Lower lobe of right lung (tissue), 2 donors: ENCODE measurements around the gene THOC1. TPM values are rescaled to one million over a fixed set of nuclear protein-coding genes. Genes with fewer than 3 reads are reported as not detected.

Experiments
- ATAC-seq, 2 donors: fragments of 200-7000 bp; cut with Tn5 transposase; one replicate each; pipeline ENCODE4 v1.9.1; 2020 to 2022; ENCODE audit warnings: mild to moderate bottlenecking in 2 of 2, moderate library complexity in 2 of 2
- DNase-seq: peaks from one replicate; pipeline ENCODE4 v3.0.0-alpha.2; 2020
- H3K27ac ChIP-seq: fragments of 200-600 bp; one replicate; pipeline ENCODE4 v1.8.0; 2022
- H3K27me3 ChIP-seq: fragments of 200-600 bp; one replicate; pipeline ENCODE4 v1.8.0; 2022; ENCODE audit warnings: low read depth
- H3K36me3 ChIP-seq: fragments of 200-600 bp; one replicate; pipeline ENCODE4 v1.8.0; 2022; ENCODE audit warnings: mild to moderate bottlenecking
- H3K4me1 ChIP-seq: fragments of 200-600 bp; one replicate; pipeline ENCODE4 v1.8.0; 2022
- H3K4me3 ChIP-seq: fragments of 200-600 bp; one replicate; pipeline ENCODE4 v1.8.0; 2022; ENCODE audit warnings: mild to moderate bottlenecking
- H3K9me3 ChIP-seq: fragments of 200-600 bp; one replicate; pipeline ENCODE4 v1.8.0; 2022
- intact Hi-C: fragments of 100-400 bp; cut with DNase I; formaldehyde crosslinking; loops from one replicate; pipeline ENCODE4 v1.11.0; 2022
- total RNA-seq: library from RNA; stranded (reverse); fragmentation: NEBNext Ultra II Directional; extraction: Animal tissue kit (Norgen Biotek cat#: 25700); gene quantifications from one replicate; pipeline ENCODE4 v1.2.1, GENCODE V29; 2021
- TF ChIP-seq, protein P1 (sequence below): fragments of 200-600 bp; IDR thresholded peaks from one replicate; pipeline ENCODE4 v1.8.0; 2022; ENCODE audit warnings: antibody characterized with exemption, mild to moderate bottlenecking
- donor health status: DM: no; HTN: yes; CAD: no; lungs with severe emphysema.

The THOC1 gene
- total RNA-seq, 1 donor from 2014 or later, result 31.1 TPM

DNA sequence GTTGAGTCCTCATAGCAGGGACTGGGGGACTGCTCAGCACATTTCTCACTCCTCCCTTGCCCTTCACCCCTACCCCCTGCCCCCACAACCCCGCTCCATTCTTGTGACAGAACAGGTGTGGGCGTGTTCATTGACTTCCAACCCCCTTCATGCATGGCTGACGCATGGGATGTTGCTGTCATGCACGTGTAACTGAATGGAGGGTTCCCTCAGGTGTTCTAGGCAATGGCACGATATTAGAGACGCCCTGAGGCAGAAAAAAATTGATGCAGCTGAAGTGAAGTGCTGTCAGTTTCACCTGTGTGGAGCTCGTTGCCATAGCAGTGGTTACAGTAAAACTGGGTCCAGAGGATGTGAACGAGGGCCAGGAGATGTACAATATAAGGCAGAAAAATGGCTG lies 6.5 kb upstream of the THOC1 start:
- TF ChIP-seq, protein P1, sequence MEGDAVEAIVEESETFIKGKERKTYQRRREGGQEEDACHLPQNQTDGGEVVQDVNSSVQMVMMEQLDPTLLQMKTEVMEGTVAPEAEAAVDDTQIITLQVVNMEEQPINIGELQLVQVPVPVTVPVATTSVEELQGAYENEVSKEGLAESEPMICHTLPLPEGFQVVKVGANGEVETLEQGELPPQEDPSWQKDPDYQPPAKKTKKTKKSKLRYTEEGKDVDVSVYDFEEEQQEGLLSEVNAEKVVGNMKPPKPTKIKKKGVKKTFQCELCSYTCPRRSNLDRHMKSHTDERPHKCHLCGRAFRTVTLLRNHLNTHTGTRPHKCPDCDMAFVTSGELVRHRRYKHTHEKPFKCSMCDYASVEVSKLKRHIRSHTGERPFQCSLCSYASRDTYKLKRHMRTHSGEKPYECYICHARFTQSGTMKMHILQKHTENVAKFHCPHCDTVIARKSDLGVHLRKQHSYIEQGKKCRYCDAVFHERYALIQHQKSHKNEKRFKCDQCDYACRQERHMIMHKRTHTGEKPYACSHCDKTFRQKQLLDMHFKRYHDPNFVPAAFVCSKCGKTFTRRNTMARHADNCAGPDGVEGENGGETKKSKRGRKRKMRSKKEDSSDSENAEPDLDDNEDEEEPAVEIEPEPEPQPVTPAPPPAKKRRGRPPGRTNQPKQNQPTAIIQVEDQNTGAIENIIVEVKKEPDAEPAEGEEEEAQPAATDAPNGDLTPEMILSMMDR, result no peak
- peaks cover 5% of the 10 kb centered on the region for H3K4me1 ChIP-seq
- H3K36me3 ChIP-seq, result no peaks in the 10 kb centered on the region
- DNase-seq, result no peak
- no peak overlapping the region for H3K4me3 ChIP-seq
- H3K27ac ChIP-seq, result no peak overlapping the region
- H3K27me3 ChIP-seq, result no peaks in the 10 kb centered on the region
- peaks cover 11% of the 10 kb centered on the region for H3K9me3 ChIP-seq
- intact Hi-C loops, result no loop called here
- no peak for ATAC-seq

DNA sequence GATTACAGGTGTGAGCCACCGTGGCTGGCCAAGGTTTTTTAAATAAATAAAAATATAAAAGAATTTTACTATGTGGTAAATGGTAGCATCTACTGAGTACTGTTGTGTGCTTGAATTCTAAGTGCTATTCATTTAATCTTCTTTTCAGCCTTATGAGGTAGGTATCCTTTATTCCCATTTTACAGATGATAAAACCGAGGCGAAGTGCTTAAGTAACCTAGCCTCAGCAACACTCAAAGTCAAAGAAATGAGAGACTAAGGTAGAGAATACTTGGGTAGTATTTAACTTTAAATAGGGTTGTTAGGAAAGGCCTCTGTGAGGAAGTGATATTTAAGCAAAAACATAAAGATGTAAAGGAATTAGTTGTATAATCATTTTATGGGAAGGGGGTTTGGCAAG lies 5.7 kb upstream of the THOC1 start:
- intact Hi-C loops, result no loop called here
- DNase-seq (no peak), ATAC-seq (no peak)
- TF ChIP-seq, protein P1, result no peak
- peaks cover 6% of the 10 kb centered on the region for H3K9me3 ChIP-seq
- H3K27ac ChIP-seq, result no peak overlapping the region
- peaks cover 13% of the 10 kb centered on the region for H3K4me1 ChIP-seq
- H3K27me3 ChIP-seq, result no peaks in the 10 kb centered on the region
- H3K36me3 ChIP-seq, result no peaks in the 10 kb centered on the region
- H3K4me3 ChIP-seq, result no peak overlapping the region

DNA sequence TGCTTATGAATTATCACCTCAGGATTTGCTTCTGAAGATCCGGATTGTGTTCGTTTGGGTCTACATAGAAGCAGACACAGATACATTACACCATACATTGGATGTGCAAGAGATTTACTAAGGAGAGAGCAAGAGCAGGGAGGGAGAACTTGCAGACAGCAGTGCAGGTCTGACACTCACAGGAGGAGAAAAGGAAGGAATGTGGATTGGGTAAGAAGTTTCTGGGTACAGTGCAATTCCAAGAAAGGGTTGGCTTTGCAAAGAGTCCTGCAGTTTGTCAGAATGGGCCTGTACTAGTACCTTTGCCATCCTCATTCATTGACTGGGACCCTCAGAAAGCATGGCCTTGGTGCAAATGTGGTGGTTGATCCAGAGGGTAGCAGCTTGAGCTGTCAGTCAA lies 4.8 kb upstream of the THOC1 start:
- Histone ChIP-seq H3K4me1 (peaks cover 13% of the 10 kb centered on the region), H3K36me3 (no peaks in the 10 kb centered on the region), H3K27ac (no peak overlapping the region), H3K4me3 (no peak overlapping the region), H3K27me3 (no peaks in the 10 kb centered on the region), H3K9me3 (no peaks in the 10 kb centered on the region)
- no peak for DNase-seq
- ATAC-seq, result no peak
- TF ChIP-seq, protein P1, result no peak
- intact Hi-C loops, result no loop called here

DNA sequence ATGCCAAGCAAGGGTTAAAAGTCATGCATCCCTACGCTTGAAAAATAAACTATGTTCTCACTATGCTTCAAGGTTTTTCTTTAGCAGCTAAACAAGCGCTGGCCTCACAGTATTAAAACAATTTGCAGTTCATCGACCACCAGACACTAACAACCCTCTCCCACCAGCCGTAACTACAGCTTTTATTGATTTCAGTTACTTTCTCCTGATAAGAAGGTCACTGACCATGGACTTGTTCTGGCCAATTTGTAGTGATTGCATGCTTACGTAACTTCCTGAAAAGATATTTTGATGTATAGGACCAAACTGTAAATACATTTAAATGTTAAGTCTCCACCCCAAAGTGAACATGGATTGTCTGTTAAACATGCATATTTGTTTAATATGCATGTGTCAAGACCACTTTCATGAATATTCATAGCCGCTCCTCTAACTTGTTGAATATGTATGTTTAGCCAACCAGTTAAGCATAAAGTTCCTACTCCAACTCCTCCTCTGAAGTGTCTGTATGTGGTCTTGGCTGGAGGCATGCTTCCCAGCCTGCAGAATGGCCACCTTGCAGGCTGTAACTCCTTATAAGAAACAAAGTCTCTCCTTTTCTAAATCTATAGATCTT lies 1.7 kb upstream of the THOC1 start:
- H3K9me3 ChIP-seq, result no peaks in the 10 kb centered on the region
- intact Hi-C loops, result no loop called here
- TF ChIP-seq, protein P1, result no peak
- H3K27me3 ChIP-seq, result no peaks in the 10 kb centered on the region
- H3K4me3 ChIP-seq, result no peak overlapping the region
- ATAC-seq (no peak), DNase-seq (no peak)
- peaks cover 24% of the 10 kb centered on the region for H3K4me1 ChIP-seq
- no peak overlapping the region for H3K27ac ChIP-seq
- H3K36me3 ChIP-seq, result peaks cover 4% of the 10 kb centered on the region

DNA sequence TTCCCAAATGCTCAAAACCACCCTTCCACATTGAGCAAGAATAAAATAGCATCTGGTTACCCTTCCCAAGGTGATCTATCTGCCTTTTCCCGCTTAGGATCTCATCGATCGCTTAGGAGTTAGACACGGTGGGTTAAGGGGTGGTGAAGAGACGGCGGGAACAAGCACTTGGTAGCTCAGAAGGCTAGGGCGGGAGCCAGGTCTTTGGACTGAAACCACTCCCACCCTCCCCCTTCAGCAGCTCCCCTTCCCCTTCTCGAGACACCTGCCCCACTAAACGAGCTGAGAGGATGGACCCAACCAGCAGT lies 513 bp downstream of the THOC1 start:
- Histone ChIP-seq H3K9me3 (no peaks in the 10 kb centered on the region), H3K36me3 (peaks cover 27% of the 10 kb centered on the region), H3K4me1 (peaks cover 24% of the 10 kb centered on the region), H3K4me3 (peak overlapping the region; percentile 96), H3K27ac (peak overlapping the region; percentile 91), H3K27me3 (no peaks in the 10 kb centered on the region)
- ATAC-seq (peak in 1 of 2 donors; percentile 49), DNase-seq (peak; percentile 49)
- intact Hi-C loops, result no loop called here
- TF ChIP-seq, protein P1, result no peak
